ENCODE data around the gene FGFR4. TPM values are rescaled to one million over a fixed set of nuclear protein-coding genes. Genes with fewer than 3 reads are reported as not detected.

FGFR4 gene
- total and polyA plus RNA-seq, 5 donors from 2014 or later = 0.19 to 4.4 (median 0.29) TPM; not detected in 2

- ATAC-seq (ENCODE audit: low read depth in 2 of 2) = no peak
- Histone ChIP-seq H3K27ac (ENCODE audit: insufficient read depth, low read length, poor library complexity, severe bottlenecking) (no peak overlapping the region), H3K36me3 (ENCODE audit: control insufficient read depth, insufficient read depth, low read length) (no peaks in the 10 kb centered on the region), H3K4me3 (ENCODE audit: low read depth, low read length) (no peak overlapping the region), H3K4me1 (ENCODE audit: control insufficient read depth, insufficient read depth, low read length, poor library complexity, severe bottlenecking) (peaks cover 10% of the 10 kb centered on the region), H3K9me3 (ENCODE audit: control insufficient read depth in 2 of 2, low read length in 2 of 2) (no peaks in the 10 kb centered on the region), H3K27me3 (ENCODE audit: control insufficient read depth, insufficient read depth, low read length) (peaks cover 5% of the 10 kb centered on the region)
- peaks cover 0 to 13% (median 6%) of the 10 kb centered on the region in 4 donors for H3K4me1 Mint-ChIP-seq
- no peaks in the 10 kb centered on the region for H3K9me3 Mint-ChIP-seq
- no peak for DNase-seq
- H3K27me3 Mint-ChIP-seq = peaks cover 22% of the 10 kb centered on the region
- H3K4me3 Mint-ChIP-seq = peak overlapping the region; percentile 50 to 86 (median 80)
- no peaks in the 10 kb centered on the region for H3K36me3 Mint-ChIP-seq
- H3K27ac Mint-ChIP-seq = peak overlapping the region in 2 of 3 donors; percentile 20 to 48
Observed at GRCh38 chr5:177085985-177086653, 596 bp upstream of the FGFR4 start.

GRCh38 chr5:177087398-177088005 lies 787 bp downstream of the FGFR4 start:
- Histone ChIP-seq H3K4me1 (ENCODE audit: control insufficient read depth, insufficient read depth, low read length, poor library complexity, severe bottlenecking) (peaks cover 10% of the 10 kb centered on the region), H3K36me3 (ENCODE audit: control insufficient read depth, insufficient read depth, low read length) (no peaks in the 10 kb centered on the region), H3K9me3 (ENCODE audit: control insufficient read depth in 2 of 2, low read length in 2 of 2) (no peaks in the 10 kb centered on the region), H3K27me3 (ENCODE audit: control insufficient read depth, insufficient read depth, low read length) (peaks cover 5% of the 10 kb centered on the region), H3K4me3 (ENCODE audit: low read depth, low read length) (no peak overlapping the region), H3K27ac (ENCODE audit: insufficient read depth, low read length, poor library complexity, severe bottlenecking) (no peak overlapping the region)
- Mint-ChIP-seq H3K36me3 (no peaks in the 10 kb centered on the region), H3K4me1 (peaks cover 0 to 13% (median 6%) of the 10 kb centered on the region in 4 donors), H3K27me3 (peaks cover 21% of the 10 kb centered on the region), H3K27ac (no peak overlapping the region), H3K9me3 (no peaks in the 10 kb centered on the region), H3K4me3 (peak overlapping the region in 2 of 4 donors; percentile 9 to 59)
- DNase-seq (no peak), ATAC-seq (ENCODE audit: low read depth in 2 of 2) (no peak)

GRCh38 chr5:177089127-177089526 lies 2.4 kb downstream of the FGFR4 start:
- H3K36me3 Mint-ChIP-seq = no peaks in the 10 kb centered on the region
- H3K27me3 ChIP-seq (ENCODE audit: control insufficient read depth, insufficient read depth, low read length) = peaks cover 5% of the 10 kb centered on the region
- H3K4me1 Mint-ChIP-seq = peaks cover 0 to 13% (median 6%) of the 10 kb centered on the region in 4 donors
- no peaks in the 10 kb centered on the region for H3K36me3 ChIP-seq (ENCODE audit: control insufficient read depth, insufficient read depth, low read length)
- H3K4me3 ChIP-seq (ENCODE audit: low read depth, low read length) = no peak overlapping the region
- H3K27ac Mint-ChIP-seq = no peak overlapping the region
- no peak for ATAC-seq (ENCODE audit: low read depth in 2 of 2)
- H3K4me3 Mint-ChIP-seq = peak overlapping the region in 3 of 4 donors; percentile 22 to 54 (median 52)
- no peak overlapping the region for H3K27ac ChIP-seq (ENCODE audit: insufficient read depth, low read length, poor library complexity, severe bottlenecking)
- no peaks in the 10 kb centered on the region for H3K9me3 ChIP-seq (ENCODE audit: control insufficient read depth in 2 of 2, low read length in 2 of 2)
- DNase-seq = no peak
- H3K27me3 Mint-ChIP-seq = peaks cover 17% of the 10 kb centered on the region
- peaks cover 10% of the 10 kb centered on the region for H3K4me1 ChIP-seq (ENCODE audit: control insufficient read depth, insufficient read depth, low read length, poor library complexity, severe bottlenecking)
- H3K9me3 Mint-ChIP-seq = no peaks in the 10 kb centered on the region

DNA sequence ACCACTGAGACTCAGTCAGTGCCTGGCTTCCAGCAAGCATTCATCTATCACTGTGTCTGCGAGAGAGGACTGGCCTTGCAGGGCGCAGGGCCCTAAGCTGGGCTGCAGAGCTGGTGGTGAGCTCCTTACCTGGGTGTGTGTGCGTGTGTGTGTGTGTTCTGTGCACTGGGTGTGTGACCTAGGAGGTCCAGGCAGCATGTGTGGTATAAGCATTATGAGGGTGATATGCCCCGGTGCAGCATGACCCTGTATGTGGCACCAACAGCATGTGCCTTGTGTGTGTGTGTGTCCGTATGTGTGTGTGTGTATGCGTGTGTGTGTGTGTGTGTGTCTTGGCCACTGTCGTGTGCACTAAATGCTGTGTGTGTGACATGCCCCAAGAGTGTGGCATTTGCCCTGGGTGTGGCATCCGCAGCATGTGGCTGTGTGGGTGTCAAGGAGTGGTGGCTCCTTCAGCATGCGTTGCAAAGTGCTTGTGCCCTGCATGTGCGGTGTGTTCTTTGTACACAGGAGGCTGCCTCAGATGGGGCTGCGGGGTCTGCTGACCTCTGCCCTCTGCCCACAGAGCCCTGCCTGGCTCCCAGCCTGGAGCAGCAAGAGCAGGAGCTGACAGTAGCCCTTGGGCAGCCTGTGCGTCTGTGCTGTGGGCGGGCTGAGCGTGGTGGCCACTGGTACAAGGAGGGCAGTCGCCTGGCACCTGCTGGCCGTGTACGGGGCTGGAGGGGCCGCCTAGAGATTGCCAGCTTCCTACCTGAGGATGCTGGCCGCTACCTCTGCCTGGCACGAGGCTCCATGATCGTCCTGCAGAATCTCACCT lies 3.3 kb downstream of the FGFR4 start:
- H3K27me3 ChIP-seq (ENCODE audit: control insufficient read depth, insufficient read depth, low read length) = peaks cover 5% of the 10 kb centered on the region
- H3K36me3 Mint-ChIP-seq = no peaks in the 10 kb centered on the region
- H3K4me1 Mint-ChIP-seq = peaks cover 0 to 13% (median 6%) of the 10 kb centered on the region in 4 donors
- H3K4me3 Mint-ChIP-seq = peak overlapping the region in 1 of 4 donors; percentile 13
- DNase-seq (no peak), ATAC-seq (ENCODE audit: low read depth in 2 of 2) (no peak)
- no peak overlapping the region for H3K4me3 ChIP-seq (ENCODE audit: low read depth, low read length)
- H3K9me3 ChIP-seq (ENCODE audit: control insufficient read depth in 2 of 2, low read length in 2 of 2) = no peaks in the 10 kb centered on the region
- no peak overlapping the region for H3K27ac Mint-ChIP-seq
- peaks cover 10% of the 10 kb centered on the region for H3K4me1 ChIP-seq (ENCODE audit: control insufficient read depth, insufficient read depth, low read length, poor library complexity, severe bottlenecking)
- H3K36me3 ChIP-seq (ENCODE audit: control insufficient read depth, insufficient read depth, low read length) = no peaks in the 10 kb centered on the region
- peaks cover 11% of the 10 kb centered on the region for H3K27me3 Mint-ChIP-seq
- no peaks in the 10 kb centered on the region for H3K9me3 Mint-ChIP-seq
- no peak overlapping the region for H3K27ac ChIP-seq (ENCODE audit: insufficient read depth, low read length, poor library complexity, severe bottlenecking)

- Histone ChIP-seq H3K9me3 (ENCODE audit: control insufficient read depth in 2 of 2, low read length in 2 of 2) (no peaks in the 10 kb centered on the region), H3K27me3 (ENCODE audit: control insufficient read depth, insufficient read depth, low read length) (peaks cover 5% of the 10 kb centered on the region), H3K4me1 (ENCODE audit: control insufficient read depth, insufficient read depth, low read length, poor library complexity, severe bottlenecking) (peaks cover 10% of the 10 kb centered on the region), H3K4me3 (ENCODE audit: low read depth, low read length) (no peak overlapping the region), H3K36me3 (ENCODE audit: control insufficient read depth, insufficient read depth, low read length) (no peaks in the 10 kb centered on the region), H3K27ac (ENCODE audit: insufficient read depth, low read length, poor library complexity, severe bottlenecking) (no peak overlapping the region)
- H3K4me3 Mint-ChIP-seq = no peak overlapping the region
- no peaks in the 10 kb centered on the region for H3K9me3 Mint-ChIP-seq
- H3K27me3 Mint-ChIP-seq = peaks cover 11% of the 10 kb centered on the region
- ATAC-seq (ENCODE audit: low read depth in 2 of 2) = no peak
- DNase-seq = no peak
- peaks cover 0 to 13% (median 5%) of the 10 kb centered on the region in 4 donors for H3K4me1 Mint-ChIP-seq
- no peak overlapping the region for H3K27ac Mint-ChIP-seq
- no peaks in the 10 kb centered on the region for H3K36me3 Mint-ChIP-seq
Observed at GRCh38 chr5:177090813-177091212, 4.1 kb downstream of the FGFR4 start.

- Mint-ChIP-seq H3K4me1 (peaks cover 0 to 9% (median 2%) of the 10 kb centered on the region in 4 donors), H3K4me3 (no peak overlapping the region)
- no peak for ATAC-seq (ENCODE audit: low read depth in 2 of 2)
Observed at GRCh38 chr5:177091232-177091631, 4.5 kb downstream of the FGFR4 start.

GRCh38 chr5:177092178-177093081 lies 5.7 kb downstream of the FGFR4 start:
- Histone ChIP-seq H3K27ac (ENCODE audit: insufficient read depth, low read length, poor library complexity, severe bottlenecking) (no peak overlapping the region), H3K4me1 (ENCODE audit: control insufficient read depth, insufficient read depth, low read length, poor library complexity, severe bottlenecking) (peaks cover 3% of the 10 kb centered on the region), H3K9me3 (ENCODE audit: control insufficient read depth in 2 of 2, low read length in 2 of 2) (no peaks in the 10 kb centered on the region), H3K27me3 (ENCODE audit: control insufficient read depth, insufficient read depth, low read length) (peaks cover 5% of the 10 kb centered on the region), H3K36me3 (ENCODE audit: control insufficient read depth, insufficient read depth, low read length) (no peaks in the 10 kb centered on the region), H3K4me3 (ENCODE audit: low read depth, low read length) (no peak overlapping the region)
- no peak overlapping the region for H3K4me3 Mint-ChIP-seq
- no peak overlapping the region for H3K27ac Mint-ChIP-seq
- ATAC-seq (ENCODE audit: low read depth in 2 of 2) (no peak), DNase-seq (no peak)
- peaks cover 0 to 7% (median 0%) of the 10 kb centered on the region in 4 donors for H3K4me1 Mint-ChIP-seq
- H3K9me3 Mint-ChIP-seq = no peaks in the 10 kb centered on the region
- no peaks in the 10 kb centered on the region for H3K36me3 Mint-ChIP-seq
- H3K27me3 Mint-ChIP-seq = peaks cover 4% of the 10 kb centered on the region

More at GRCh38 chr5:177091232-177091631, 4.5 kb downstream of the FGFR4 start:
- Mint-ChIP-seq H3K27me3 (peaks cover 7% of the 10 kb centered on the region), H3K36me3 (no peaks in the 10 kb centered on the region), H3K9me3 (no peaks in the 10 kb centered on the region), H3K27ac (no peak overlapping the region)
- no peak for DNase-seq
- H3K27ac ChIP-seq (ENCODE audit: insufficient read depth, low read length, poor library complexity, severe bottlenecking) = no peak overlapping the region
- H3K4me1 ChIP-seq (ENCODE audit: control insufficient read depth, insufficient read depth, low read length, poor library complexity, severe bottlenecking) = peaks cover 10% of the 10 kb centered on the region
- H3K9me3 ChIP-seq (ENCODE audit: control insufficient read depth in 2 of 2, low read length in 2 of 2) = no peaks in the 10 kb centered on the region
- peaks cover 5% of the 10 kb centered on the region for H3K27me3 ChIP-seq (ENCODE audit: control insufficient read depth, insufficient read depth, low read length)
- H3K36me3 ChIP-seq (ENCODE audit: control insufficient read depth, insufficient read depth, low read length) = no peaks in the 10 kb centered on the region
- H3K4me3 ChIP-seq (ENCODE audit: low read depth, low read length) = no peak overlapping the region

Data from CD4-positive, CD25-positive, alpha-beta regulatory T cell (primary cell).